Transverse colon (tissue), 3 donors: ENCODE results near the gene ZDHHC14.

Experiments
- POLR2A ChIP-seq: fragments of 450-650 bp; IDR thresholded peaks from one replicate; pipeline ENCODE4 v1.6.1; 2016; ENCODE audit warnings: antibody characterized with exemption, mild to moderate bottlenecking, moderate library complexity
- TF ChIP-seq, protein P1 (sequence below), 5 experiments: fragments of 200-600 bp in 3 of 5; fragments of 450-650 bp in 2 of 5; sonication (generic) in 3 of 5; IDR thresholded peaks; 1 replicate in 2 of 5; 2 replicates in 3 of 5; pipeline ENCODE4 v1.5.1; 2016 to 2017; ENCODE audit warnings: antibody characterized with exemption in 5 of 5, inconsistent platforms in 3 of 5, mild to moderate bottlenecking in 2 of 5, moderate library complexity in 1 of 5

DNA sequence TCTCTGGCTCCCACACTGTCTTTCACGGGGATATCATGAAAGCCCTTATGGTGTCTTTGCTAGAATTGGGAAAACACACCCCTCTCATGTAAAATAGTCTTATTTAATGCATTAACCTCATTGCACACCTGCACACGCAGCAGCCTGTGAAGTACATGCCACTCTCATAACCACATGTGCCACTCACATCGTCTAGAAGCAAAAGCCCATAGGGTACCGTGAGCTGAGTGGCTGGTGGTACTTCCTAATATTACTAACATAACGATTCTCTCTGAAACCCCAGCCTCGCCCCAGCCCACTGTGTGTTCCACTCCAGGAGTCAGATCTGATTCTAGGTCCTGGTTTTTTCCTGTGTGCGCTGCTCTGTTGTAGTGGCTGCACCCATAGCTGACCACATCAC, 48.2 kb upstream of the ZDHHC14 start:
- TF ChIP-seq, protein P1, sequence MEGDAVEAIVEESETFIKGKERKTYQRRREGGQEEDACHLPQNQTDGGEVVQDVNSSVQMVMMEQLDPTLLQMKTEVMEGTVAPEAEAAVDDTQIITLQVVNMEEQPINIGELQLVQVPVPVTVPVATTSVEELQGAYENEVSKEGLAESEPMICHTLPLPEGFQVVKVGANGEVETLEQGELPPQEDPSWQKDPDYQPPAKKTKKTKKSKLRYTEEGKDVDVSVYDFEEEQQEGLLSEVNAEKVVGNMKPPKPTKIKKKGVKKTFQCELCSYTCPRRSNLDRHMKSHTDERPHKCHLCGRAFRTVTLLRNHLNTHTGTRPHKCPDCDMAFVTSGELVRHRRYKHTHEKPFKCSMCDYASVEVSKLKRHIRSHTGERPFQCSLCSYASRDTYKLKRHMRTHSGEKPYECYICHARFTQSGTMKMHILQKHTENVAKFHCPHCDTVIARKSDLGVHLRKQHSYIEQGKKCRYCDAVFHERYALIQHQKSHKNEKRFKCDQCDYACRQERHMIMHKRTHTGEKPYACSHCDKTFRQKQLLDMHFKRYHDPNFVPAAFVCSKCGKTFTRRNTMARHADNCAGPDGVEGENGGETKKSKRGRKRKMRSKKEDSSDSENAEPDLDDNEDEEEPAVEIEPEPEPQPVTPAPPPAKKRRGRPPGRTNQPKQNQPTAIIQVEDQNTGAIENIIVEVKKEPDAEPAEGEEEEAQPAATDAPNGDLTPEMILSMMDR (IDR thresholded peaks at IDR 0.05) = no peak
- TF ChIP-seq POLR2A = no peak
